GM19035 (cell line): ENCODE measurements around the gene TCTN2.

Source experiments
- ATAC-seq: cut with Tn5 transposase; IDR thresholded peaks from one replicate; pipeline ENCODE4 v1.9.1; 2021; ENCODE audit not compliant: unreplicated experiment

TCTN2 gene

GRCh38 chr12:123683964-123684363 is 13.1 kb downstream of the TCTN2 start:
- ATAC-seq = no peak

- ATAC-seq = no peak
Observed at GRCh38 chr12:123686636-123687190, 15.8 kb downstream of the TCTN2 start.

- ATAC-seq = no peak
Observed at GRCh38 chr12:123690191-123690840, 19.4 kb downstream of the TCTN2 start.

GRCh38 chr12:123696207-123696606 is 25.3 kb downstream of the TCTN2 start:
- no peak for ATAC-seq

- no peak for ATAC-seq
Observed at GRCh38 chr12:123696646-123697045, 25.7 kb downstream of the TCTN2 start.

- no peak for ATAC-seq
Observed at GRCh38 chr12:123705935-123706334, 35.0 kb downstream of the TCTN2 start.

- no peak for ATAC-seq
Observed at GRCh38 chr12:123707466-123707865, 36.6 kb downstream of the TCTN2 start.

- ATAC-seq = no peak
Observed at GRCh38 chr12:123712780-123713319, 41.9 kb downstream of the TCTN2 start.

GRCh38 chr12:123713398-123713797 is 42.5 kb downstream of the TCTN2 start:
- no peak for ATAC-seq

GRCh38 chr12:123713823-123714585 is 43.1 kb downstream of the TCTN2 start:
- no peak for ATAC-seq

GRCh38 chr12:123715195-123715594 is 44.3 kb downstream of the TCTN2 start:
- no peak for ATAC-seq

- no peak for ATAC-seq
Observed at GRCh38 chr12:123717350-123717749, 46.4 kb downstream of the TCTN2 start.

- no peak for ATAC-seq
Observed at GRCh38 chr12:123720141-123720814, 49.4 kb downstream of the TCTN2 start.

GRCh38 chr12:123721245-123721644 is 50.3 kb downstream of the TCTN2 start:
- ATAC-seq = no peak

GRCh38 chr12:123723011-123723410 is 52.1 kb downstream of the TCTN2 start:
- ATAC-seq = no peak

GRCh38 chr12:123723765-123724164 is 52.9 kb downstream of the TCTN2 start:
- no peak for ATAC-seq

- ATAC-seq = no peak
Observed at GRCh38 chr12:123726244-123726643, 55.3 kb downstream of the TCTN2 start.

- no peak for ATAC-seq
Observed at GRCh38 chr12:123726962-123727361, 56.0 kb downstream of the TCTN2 start.

- ATAC-seq = no peak
Observed at GRCh38 chr12:123727878-123728277, 57.0 kb downstream of the TCTN2 start.

- no peak for ATAC-seq
Observed at GRCh38 chr12:123731596-123731995, 60.7 kb downstream of the TCTN2 start.

- ATAC-seq = no peak
Observed at GRCh38 chr12:123732251-123732650, 61.3 kb downstream of the TCTN2 start.
